Measurements from ENCODE around the gene ATP1B1.

Gene ATP1B1

DNA sequence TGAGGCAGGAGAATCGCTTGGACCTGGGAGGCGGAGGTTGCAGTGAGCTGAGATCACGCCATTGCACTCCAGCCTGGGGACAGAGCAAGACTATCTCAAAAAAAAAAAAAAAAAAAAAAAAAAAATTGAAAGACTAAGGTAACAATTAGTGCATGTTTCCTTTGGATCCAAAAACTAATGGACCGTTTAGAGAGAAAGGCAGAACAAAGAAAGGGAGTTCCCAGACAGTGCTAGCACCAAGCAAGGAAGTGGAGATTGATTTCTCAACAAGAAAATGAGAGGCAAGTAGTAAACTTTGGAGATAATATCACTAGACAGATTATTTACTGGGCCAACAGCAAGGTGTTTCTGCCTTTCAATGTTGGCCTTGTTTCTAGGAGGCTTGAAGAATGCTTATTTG lies 24.2 kb downstream of the ATP1B1 start:
- Histone ChIP-seq H3K4me1 (ENCODE audit: low read depth, poor library complexity, severe bottlenecking) (no peaks in the 10 kb centered on the region), H3K9ac (no peak overlapping the region), H4K20me1 (ENCODE audit: insufficient read depth) (no peaks in the 10 kb centered on the region), H3K79me2 (ENCODE audit: insufficient read depth, low read depth) (no peaks in the 10 kb centered on the region), H3K27me3 (ENCODE audit: insufficient read depth, low read depth) (no peaks in the 10 kb centered on the region), H2AFZ (ENCODE audit: low read depth) (no peak overlapping the region), H3K36me3 (ENCODE audit: insufficient read depth) (no peaks in the 10 kb centered on the region), H3K4me3 (IDR thresholded peaks at IDR 0.05; ENCODE audit: insufficient read depth, low read depth, low read length) (no peak overlapping the region), H3K4me2 (no peak overlapping the region), H3K27ac (no peak overlapping the region)
- TF ChIP-seq, protein P1, sequence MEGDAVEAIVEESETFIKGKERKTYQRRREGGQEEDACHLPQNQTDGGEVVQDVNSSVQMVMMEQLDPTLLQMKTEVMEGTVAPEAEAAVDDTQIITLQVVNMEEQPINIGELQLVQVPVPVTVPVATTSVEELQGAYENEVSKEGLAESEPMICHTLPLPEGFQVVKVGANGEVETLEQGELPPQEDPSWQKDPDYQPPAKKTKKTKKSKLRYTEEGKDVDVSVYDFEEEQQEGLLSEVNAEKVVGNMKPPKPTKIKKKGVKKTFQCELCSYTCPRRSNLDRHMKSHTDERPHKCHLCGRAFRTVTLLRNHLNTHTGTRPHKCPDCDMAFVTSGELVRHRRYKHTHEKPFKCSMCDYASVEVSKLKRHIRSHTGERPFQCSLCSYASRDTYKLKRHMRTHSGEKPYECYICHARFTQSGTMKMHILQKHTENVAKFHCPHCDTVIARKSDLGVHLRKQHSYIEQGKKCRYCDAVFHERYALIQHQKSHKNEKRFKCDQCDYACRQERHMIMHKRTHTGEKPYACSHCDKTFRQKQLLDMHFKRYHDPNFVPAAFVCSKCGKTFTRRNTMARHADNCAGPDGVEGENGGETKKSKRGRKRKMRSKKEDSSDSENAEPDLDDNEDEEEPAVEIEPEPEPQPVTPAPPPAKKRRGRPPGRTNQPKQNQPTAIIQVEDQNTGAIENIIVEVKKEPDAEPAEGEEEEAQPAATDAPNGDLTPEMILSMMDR (conservative IDR thresholded peaks at IDR 0.05; ENCODE audit: low read depth, low read length), result no peak

DNA sequence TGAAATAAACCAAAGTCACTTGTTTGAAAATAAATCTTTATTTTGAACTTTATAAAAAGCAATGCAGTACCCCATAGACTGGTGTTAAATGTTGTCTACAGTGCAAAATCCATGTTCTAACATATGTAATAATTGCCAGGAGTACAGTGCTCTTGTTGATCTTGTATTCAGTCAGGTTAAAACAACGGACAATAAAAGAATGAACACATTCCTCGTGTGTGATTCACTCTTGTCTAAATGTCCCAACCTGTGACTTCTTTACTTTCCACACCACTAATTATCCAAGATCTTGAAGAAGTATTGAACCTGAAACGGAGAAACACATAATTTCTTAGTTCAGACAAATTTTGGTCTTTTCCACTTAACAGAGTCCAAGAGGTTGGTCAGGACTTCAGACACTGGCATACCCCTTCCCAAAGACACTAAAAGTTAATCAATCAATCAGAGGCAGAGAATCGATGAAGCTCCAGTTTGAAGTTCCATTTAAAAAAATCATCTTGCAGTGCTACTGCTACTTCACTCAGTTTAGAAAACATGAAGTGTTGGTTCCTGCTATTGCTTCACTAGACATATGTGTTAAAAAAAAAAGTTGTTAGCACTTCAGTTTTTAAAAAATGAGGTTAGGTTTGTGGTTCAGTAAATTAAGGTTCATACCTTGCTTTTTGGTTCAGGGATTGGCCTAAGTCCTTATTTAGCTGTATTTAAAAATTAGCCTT lies 26.2 kb downstream of the ATP1B1 start:
- Histone ChIP-seq H3K27ac (no peak overlapping the region), H3K36me3 (ENCODE audit: insufficient read depth) (no peaks in the 10 kb centered on the region), H3K27me3 (ENCODE audit: insufficient read depth, low read depth) (no peaks in the 10 kb centered on the region), H4K20me1 (ENCODE audit: insufficient read depth) (no peaks in the 10 kb centered on the region), H3K4me3 (IDR thresholded peaks at IDR 0.05; ENCODE audit: insufficient read depth, low read depth, low read length) (no peak overlapping the region), H3K4me2 (no peak overlapping the region), H2AFZ (ENCODE audit: low read depth) (no peak overlapping the region), H3K9ac (no peak overlapping the region), H3K79me2 (ENCODE audit: insufficient read depth, low read depth) (no peaks in the 10 kb centered on the region), H3K4me1 (ENCODE audit: low read depth, poor library complexity, severe bottlenecking) (no peaks in the 10 kb centered on the region)
- TF ChIP-seq, protein P1 (conservative IDR thresholded peaks at IDR 0.05; ENCODE audit: low read depth, low read length), result no peak

DNA sequence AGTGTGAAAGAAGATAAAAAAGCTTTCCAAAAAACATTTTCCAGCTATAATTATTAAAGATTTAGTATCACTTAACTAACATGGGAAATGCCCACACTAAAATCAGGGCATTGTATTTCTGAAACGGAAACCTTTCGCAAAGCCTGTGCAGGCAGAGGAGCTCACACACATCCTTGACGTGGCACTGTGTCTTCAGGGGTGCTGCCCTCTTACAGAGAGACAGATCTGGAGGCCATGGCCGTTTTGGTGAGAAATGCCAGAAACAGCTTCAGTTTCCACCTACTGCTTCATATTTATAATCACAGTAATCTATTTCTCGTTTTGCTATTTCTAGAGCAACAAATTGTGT lies 26.7 kb downstream of the ATP1B1 start:
- TF ChIP-seq, protein P1 (conservative IDR thresholded peaks at IDR 0.05; ENCODE audit: low read depth, low read length), result no peak
- Histone ChIP-seq H2AFZ (ENCODE audit: low read depth) (no peak overlapping the region), H3K9ac (no peak overlapping the region)

DNA sequence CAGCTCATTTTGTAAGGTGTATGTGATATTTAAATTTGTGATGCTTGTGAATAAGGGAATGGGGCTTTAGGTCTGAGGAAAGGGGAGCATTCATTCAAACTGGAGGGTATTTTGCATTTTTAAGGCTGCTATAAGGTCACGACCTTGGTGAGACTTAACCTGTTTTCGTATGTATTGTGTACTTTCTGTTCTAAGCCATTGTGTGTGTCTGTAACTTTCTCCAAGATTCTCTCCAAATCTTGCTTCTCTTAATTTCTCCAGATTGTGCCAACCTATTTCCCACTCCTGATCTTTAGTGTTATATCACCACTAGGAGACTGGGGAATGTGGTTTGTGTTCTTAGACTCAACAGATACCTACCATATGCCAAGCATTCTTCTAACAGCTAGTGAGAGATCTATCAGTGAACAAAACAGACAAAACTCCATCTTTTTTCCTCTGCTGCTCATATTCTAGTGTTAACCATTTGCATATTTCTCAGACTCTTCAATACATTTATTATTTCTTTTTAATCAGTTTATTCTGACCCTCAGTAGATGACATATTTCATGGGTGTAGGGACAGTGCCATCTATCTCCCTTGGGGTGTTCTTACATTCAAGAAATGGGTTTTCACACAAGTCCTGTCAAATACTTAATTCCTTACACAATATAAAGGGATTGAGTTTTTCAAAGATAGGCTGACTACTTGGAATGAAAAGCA lies 27.5 kb downstream of the ATP1B1 start:
- H2AFZ ChIP-seq (ENCODE audit: low read depth), result no peak overlapping the region
- no peaks in the 10 kb centered on the region for H4K20me1 ChIP-seq (ENCODE audit: insufficient read depth)
- no peaks in the 10 kb centered on the region for H3K36me3 ChIP-seq (ENCODE audit: insufficient read depth)
- TF ChIP-seq, protein P1 (conservative IDR thresholded peaks at IDR 0.05; ENCODE audit: low read depth, low read length), result no peak
- no peak overlapping the region for H3K4me3 ChIP-seq (IDR thresholded peaks at IDR 0.05; ENCODE audit: insufficient read depth, low read depth, low read length)
- no peaks in the 10 kb centered on the region for H3K4me1 ChIP-seq (ENCODE audit: low read depth, poor library complexity, severe bottlenecking)
- no peak overlapping the region for H3K9ac ChIP-seq
- H3K27me3 ChIP-seq (ENCODE audit: insufficient read depth, low read depth), result no peaks in the 10 kb centered on the region
- no peak overlapping the region for H3K4me2 ChIP-seq
- no peaks in the 10 kb centered on the region for H3K79me2 ChIP-seq (ENCODE audit: insufficient read depth, low read depth)
- H3K27ac ChIP-seq, result no peak overlapping the region

More for the DNA sequence above, 26.7 kb downstream of the ATP1B1 start:
- H3K4me3 ChIP-seq (IDR thresholded peaks at IDR 0.05; ENCODE audit: insufficient read depth, low read depth, low read length), result no peak overlapping the region
- H3K4me2 ChIP-seq, result no peak overlapping the region
- no peaks in the 10 kb centered on the region for H4K20me1 ChIP-seq (ENCODE audit: insufficient read depth)
- H3K4me1 ChIP-seq (ENCODE audit: low read depth, poor library complexity, severe bottlenecking), result no peaks in the 10 kb centered on the region
- H3K79me2 ChIP-seq (ENCODE audit: insufficient read depth, low read depth), result no peaks in the 10 kb centered on the region
- H3K36me3 ChIP-seq (ENCODE audit: insufficient read depth), result no peaks in the 10 kb centered on the region
- no peaks in the 10 kb centered on the region for H3K27me3 ChIP-seq (ENCODE audit: insufficient read depth, low read depth)
- H3K27ac ChIP-seq, result no peak overlapping the region
